ENCODE measurements around the gene GOLGA8N.
"Not testable (repeated sequence)": the region's sequence is repeated elsewhere in the genome, so short reads cannot be mapped to it uniquely, and the experiment has no call there.

GRCh38 chr15:32543456-32543855 is 49.8 kb upstream of the GOLGA8N start:
- TF ChIP-seq, protein P1, sequence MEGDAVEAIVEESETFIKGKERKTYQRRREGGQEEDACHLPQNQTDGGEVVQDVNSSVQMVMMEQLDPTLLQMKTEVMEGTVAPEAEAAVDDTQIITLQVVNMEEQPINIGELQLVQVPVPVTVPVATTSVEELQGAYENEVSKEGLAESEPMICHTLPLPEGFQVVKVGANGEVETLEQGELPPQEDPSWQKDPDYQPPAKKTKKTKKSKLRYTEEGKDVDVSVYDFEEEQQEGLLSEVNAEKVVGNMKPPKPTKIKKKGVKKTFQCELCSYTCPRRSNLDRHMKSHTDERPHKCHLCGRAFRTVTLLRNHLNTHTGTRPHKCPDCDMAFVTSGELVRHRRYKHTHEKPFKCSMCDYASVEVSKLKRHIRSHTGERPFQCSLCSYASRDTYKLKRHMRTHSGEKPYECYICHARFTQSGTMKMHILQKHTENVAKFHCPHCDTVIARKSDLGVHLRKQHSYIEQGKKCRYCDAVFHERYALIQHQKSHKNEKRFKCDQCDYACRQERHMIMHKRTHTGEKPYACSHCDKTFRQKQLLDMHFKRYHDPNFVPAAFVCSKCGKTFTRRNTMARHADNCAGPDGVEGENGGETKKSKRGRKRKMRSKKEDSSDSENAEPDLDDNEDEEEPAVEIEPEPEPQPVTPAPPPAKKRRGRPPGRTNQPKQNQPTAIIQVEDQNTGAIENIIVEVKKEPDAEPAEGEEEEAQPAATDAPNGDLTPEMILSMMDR (conservative IDR thresholded peaks at IDR 0.05; ENCODE audit: low read depth, low read length) = not testable (repeated sequence)
- TF ChIP-seq EZH2 (IDR thresholded peaks at IDR 0.05; ENCODE audit: borderline replicate concordance, low read depth, low read length, poor library complexity, severe bottlenecking) = not testable (repeated sequence)

Measured in A673 (cell line).